HCT116 (cell line): ENCODE results near the gene TAAR6. TPM values are rescaled to one million over a fixed set of nuclear protein-coding genes. Genes with fewer than 3 reads are reported as not detected.

ENCODE experiments used
- ATAC-seq: fragments of 200-7000 bp; cut with Tn5 transposase; 2 replicates; pipeline ENCODE4 v1.9.1; 2020; ENCODE audit warnings: mild to moderate bottlenecking, moderate library complexity
- BruUV-seq: library from RNA; stranded (reverse); fragments of 400-500 nt; replicated peaks from 2 replicates; lab custom pipeline; 2021; lab: Mats Ljungman, UMichigan
- CTCF ChIA-PET: fragments of 300-600 bp; sonication (Branson Sonifier 250); formaldehyde crosslinking; loops from one replicate; lab custom pipeline; 2021; ENCODE audit warnings: antibody characterized with exemption; lab: Charles Lee
- POLR2A ChIA-PET: fragments of 300-600, 350-600 bp; sonication (Branson Sonifier 250); formaldehyde crosslinking; loops from one replicate; lab custom pipeline; 2021; ENCODE audit warnings: antibody characterized with exemption; lab: Charles Lee
- RAD21 ChIA-PET, 2 experiments: fragments of 300-600 bp; sonication (Branson Sonifier 250); formaldehyde crosslinking; loops; one replicate each; lab custom pipeline; 2023; ENCODE audit warnings: low total read pairs in 2 of 2; ENCODE audit not compliant: uncharacterized antibody in 2 of 2, unreplicated experiment in 2 of 2, low non-redundant PET in 1 of 2; lab: Charles Lee
- DNase-seq: peaks from one replicate; pipeline ENCODE4 v3.0.0-alpha.2; 2010; ENCODE audit warnings: low read depth, low spot score
- H2AFZ ChIP-seq: fragments of 200-600 bp; shearing (Covaris generic), sonication (generic); 2 replicates; pipeline ENCODE4 v1.6.1; 2017; ENCODE audit warnings: low read depth, mixed run types, mixed read lengths, antibody characterized with exemption, low read length; ENCODE audit not compliant: poor library complexity, severe bottlenecking
- H3K27ac ChIP-seq: 2 replicates; pipeline ENCODE4 v1.5.1; 2012; ENCODE audit warnings: low read depth, low read length
- H3K27me3 ChIP-seq: fragments of 200-600 bp; sonication (generic); 2 replicates; pipeline ENCODE4 v1.6.1; 2016; ENCODE audit warnings: mixed run types, low read length, mixed read lengths; ENCODE audit not compliant: insufficient read depth
- H3K36me3 ChIP-seq, 2 experiments: fragments of 200-500 bp in 1 of 2; fragments of 200-600 bp in 1 of 2; sonication (Bioruptor generic) in 1 of 2; sonication (generic) in 1 of 2; 2 replicates each; pipeline versions ENCODE4 v1.5.1 to v1.6.1; 2014 to 2016; ENCODE audit warnings: low read length in 2 of 2, inconsistent platforms in 1 of 2, mixed read lengths in 1 of 2, mixed run types in 1 of 2; ENCODE audit not compliant: insufficient read depth in 2 of 2, control insufficient read depth in 1 of 2
- H3K4me1 ChIP-seq, 2 experiments: fragments of 200-600 bp in 1 of 2; sonication (generic) in 1 of 2; 2 replicates each; pipeline versions ENCODE4 v1.5.1 to v1.6.1; 2012 to 2017; ENCODE audit warnings: low read length in 2 of 2, inconsistent platforms in 1 of 2, mild to moderate bottlenecking in 1 of 2, mixed read lengths in 1 of 2, mixed run types in 1 of 2, moderate library complexity in 1 of 2; ENCODE audit not compliant: insufficient read depth in 2 of 2, control insufficient read depth in 1 of 2
- H3K4me2 ChIP-seq: fragments of 200-600 bp; sonication (generic); 2 replicates; pipeline ENCODE4 v1.6.1; 2017; ENCODE audit warnings: mixed run types, low read length, mixed read lengths
- H3K4me3 ChIP-seq, 2 experiments: fragments of 200-600 bp in 1 of 2; sonication (generic) in 1 of 2; replicated peaks in 1 of 2; 2 replicates each; pipeline ENCODE4 v1.5.1; 2011 to 2016; ENCODE audit warnings: low read length in 2 of 2, control low read depth in 1 of 2, low read depth in 1 of 2, mild to moderate bottlenecking in 1 of 2, mixed read lengths in 1 of 2, mixed run types in 1 of 2
- H3K79me2 ChIP-seq: fragments of 200-600 bp; sonication (generic); 2 replicates; pipeline ENCODE4 v1.6.1; 2017; ENCODE audit warnings: mild to moderate bottlenecking, mixed run types, low read length, moderate library complexity, mixed read lengths; ENCODE audit not compliant: insufficient read depth
- H3K9ac ChIP-seq: fragments of 200-600 bp; sonication (generic); 2 replicates; pipeline ENCODE4 v1.6.1; 2016; ENCODE audit warnings: low read length, mixed read lengths
- H3K9me2 ChIP-seq: fragments of 200-600 bp; sonication (generic), shearing (Covaris generic); 2 replicates; pipeline ENCODE4 v1.6.1; 2017; ENCODE audit warnings: mixed run types, mild to moderate bottlenecking, moderate library complexity; ENCODE audit not compliant: insufficient read depth
- H3K9me3 ChIP-seq, 2 experiments: fragments of 200-500 bp in 1 of 2; fragments of 200-600 bp in 1 of 2; sonication (Bioruptor generic) in 1 of 2; sonication (generic) in 1 of 2; 2 replicates each; pipeline ENCODE4 v1.6.1; 2014 to 2017; ENCODE audit warnings: low read length in 2 of 2, mixed read lengths in 2 of 2, inconsistent platforms in 1 of 2, low read depth in 1 of 2, mild to moderate bottlenecking in 1 of 2, mixed run types in 1 of 2, moderate library complexity in 1 of 2; ENCODE audit not compliant: control insufficient read depth in 1 of 2, insufficient read depth in 1 of 2
- H4K20me1 ChIP-seq: fragments of 200-600 bp; sonication (generic), shearing (Covaris generic); 2 replicates; pipeline ENCODE4 v1.6.1; 2017; ENCODE audit warnings: mixed run types, mild to moderate bottlenecking, moderate library complexity; ENCODE audit not compliant: insufficient read depth
- ATF3 ChIP-seq: IDR thresholded peaks from 2 replicates; pipeline ENCODE4 v1.6.1; 2012
- CEBPB ChIP-seq: IDR thresholded peaks from 2 replicates; pipeline ENCODE4 v1.6.1; 2012; ENCODE audit warnings: low read depth
- CTCF ChIP-seq, 3 experiments: fragments of 200-600 bp in 1 of 3; sonication (generic) in 1 of 3; IDR thresholded peaks in 2 of 3; conservative IDR thresholded peaks in 1 of 3; 2 replicates each; pipeline ENCODE4 v1.5.1; 2012 to 2017; ENCODE audit warnings: low read depth in 2 of 3, low read length in 2 of 3, antibody characterized with exemption in 1 of 3, borderline replicate concordance in 1 of 3, control low read depth in 1 of 3, mild to moderate bottlenecking in 1 of 3, mixed read lengths in 1 of 3, mixed run types in 1 of 3, moderate library complexity in 1 of 3; ENCODE audit not compliant: insufficient read depth in 1 of 3
- EZH2 ChIP-seq: fragments of 200-600 bp; sonication (generic); IDR thresholded peaks from 2 replicates; pipeline ENCODE4 v1.6.1; 2017; ENCODE audit warnings: antibody characterized with exemption, mixed run types
- EZH2phosphoT487 ChIP-seq: fragments of 200-600 bp; IDR thresholded peaks from 2 replicates; pipeline ENCODE4 v1.6.1; 2018; ENCODE audit warnings: antibody characterized with exemption, borderline replicate concordance
- FOSL1 ChIP-seq: IDR thresholded peaks from 2 replicates; pipeline ENCODE4 v1.6.1; 2012; ENCODE audit warnings: low read depth
- JUND ChIP-seq: IDR thresholded peaks from 2 replicates; pipeline ENCODE4 v1.6.1; 2012
- MAX ChIP-seq: IDR thresholded peaks from 2 replicates; pipeline ENCODE4 v1.6.1; 2012
- SIN3A ChIP-seq: IDR thresholded peaks from 2 replicates; pipeline ENCODE4 v1.6.1; 2012; ENCODE audit warnings: low read depth
- TCF7L2 ChIP-seq: IDR thresholded peaks from 2 replicates; pipeline ENCODE4 v1.7.0; 2011; ENCODE audit warnings: borderline replicate concordance, inconsistent platforms; ENCODE audit not compliant: insufficient read depth, insufficient read length; ENCODE audit errors: extremely low read depth
- ZNF274 ChIP-seq: fragments of 200-500 bp; sonication (Bioruptor generic); IDR thresholded peaks from 2 replicates; pipeline ENCODE4 v1.6.1; 2014; ENCODE audit warnings: mild to moderate bottlenecking, low read depth, low read length, inconsistent platforms
- intact Hi-C: fragments of 100-400 bp; cut with micrococcal nuclease; formaldehyde crosslinking; loops from 2 replicates; pipeline ENCODE4 v1.10.0; 2022
- total RNA-seq: library from RNA; stranded (reverse); gene quantifications from one replicate; pipeline ENCODE4 v1.2.1, GENCODE V29; 2021; ENCODE audit not compliant: unreplicated experiment

The TAAR6 gene
- total RNA-seq, 1 experiment from 2014 or later, result not detected

GRCh38 chr6:132607544-132608233 is 37.6 kb downstream of the TAAR6 start:
- no TSS peak for BruUV-seq
- no peak overlapping the region for H3K4me2 ChIP-seq
- H3K27ac ChIP-seq, result no peak overlapping the region
- no peak overlapping the region for H3K4me3 ChIP-seq
- H3K4me1 ChIP-seq, result no peaks in the 10 kb centered on the region
- no peak for TF ChIP-seq MAX
- TF ChIP-seq EZH2phosphoT487, result no peak
- no peak for TF ChIP-seq TCF7L2
- no peak for TF ChIP-seq ATF3
- no peak for TF ChIP-seq JUND
- no peak for TF ChIP-seq FOSL1
- no peak for TF ChIP-seq CTCF (IDR thresholded peaks at IDR 0.05 in 2 of 3, conservative IDR thresholded peaks at IDR 0.05 in 1 of 3; ENCODE audit: borderline replicate concordance in 1 of 3, insufficient read depth in 1 of 3, low read depth in 2 of 3, low read length in 2 of 3)
- no peak for TF ChIP-seq SIN3A
- TF ChIP-seq CEBPB, result no peak
- no peak for TF ChIP-seq ZNF274
- TF ChIP-seq EZH2, result no peak
- ChIA-PET POLR2A (no interaction called here), CTCF (interaction anchor here (0.9 kb wide), 1 partner anchor 9 kb away, joined by 3 read pairs; no protein-coding TSS in a partner anchor), RAD21 (no interaction called here)
- H3K9ac ChIP-seq, result no peak overlapping the region
- H3K9me2 ChIP-seq, result no peaks in the 10 kb centered on the region
- no peaks in the 10 kb centered on the region for H3K79me2 ChIP-seq
- ATAC-seq, result no peak
- no peaks in the 10 kb centered on the region for H3K9me3 ChIP-seq
- no peaks in the 10 kb centered on the region for H3K27me3 ChIP-seq
- DNase-seq, result no peak
- intact Hi-C loops, result no loop called here
- no peak overlapping the region for H2AFZ ChIP-seq
- no peaks in the 10 kb centered on the region for H3K36me3 ChIP-seq
- H4K20me1 ChIP-seq, result no peaks in the 10 kb centered on the region
